B cell (primary cell): Measurements from ENCODE around the gene NTM. TPM values are rescaled to one million over a fixed set of nuclear protein-coding genes. Genes with fewer than 3 reads are reported as not detected.

ENCODE experiments used
- ATAC-seq: fragments of 200-7000 bp; cut with Tn5 transposase; one replicate; pipeline ENCODE4 v1.10.0; 2021; ENCODE audit warnings: low read depth, mild to moderate bottlenecking, moderate number of reproducible peaks, moderate library complexity
- CTCF ChIA-PET: fragments of 350-600 bp; sonication (Branson Sonifier 250); formaldehyde crosslinking; loops from one replicate; lab custom pipeline; 2021; ENCODE audit warnings: antibody characterized with exemption, inconsistent platforms; lab: Charles Lee
- POLR2A ChIA-PET: fragments of 350-600 bp; sonication (Branson Sonifier 250); formaldehyde crosslinking; loops from one replicate; lab custom pipeline; 2021; ENCODE audit warnings: antibody characterized with exemption; lab: Charles Lee
- DNase-seq: peaks from one replicate; pipeline ENCODE4 v3.0.0; 2013
- H2AFZ ChIP-seq: 2 replicates; pipeline ENCODE4 v1.6.1; 2012; ENCODE audit warnings: mild to moderate bottlenecking, low read depth, low read length; ENCODE audit not compliant: insufficient read depth, poor library complexity, severe bottlenecking
- H3K27ac ChIP-seq, 2 donors: 1 replicate in 1 of 2; 2 replicates in 1 of 2; pipeline ENCODE4 v1.5.1; 2012 to 2013; ENCODE audit warnings: low read length in 2 of 2, mild to moderate bottlenecking in 2 of 2, moderate library complexity in 1 of 2
- H3K27me3 ChIP-seq, 4 experiments: fragments of 200-600 bp in 1 of 4; sonication (generic) in 1 of 4; replicated peaks in 1 of 4; 1 replicate in 2 of 4; 2 replicates in 2 of 4; pipeline versions ENCODE4 v1.6.1 to v1.7.0; 2013 to 2016; ENCODE audit warnings: low read length in 3 of 4, mild to moderate bottlenecking in 2 of 4, mixed read lengths in 1 of 4, moderate library complexity in 1 of 4; ENCODE audit not compliant: insufficient read depth in 4 of 4, control insufficient read depth in 3 of 4; ENCODE audit errors: control extremely low read depth in 1 of 4
- H3K36me3 ChIP-seq, 2 experiments: replicated peaks in 1 of 2; 1 replicate in 1 of 2; 2 replicates in 1 of 2; pipeline versions ENCODE4 v1.6.1 to v1.7.1; 2013; ENCODE audit warnings: low read length in 1 of 2; ENCODE audit not compliant: insufficient read depth in 2 of 2, control insufficient read depth in 1 of 2; ENCODE audit errors: control extremely low read depth in 1 of 2, extremely low read depth in 1 of 2
- H3K4me1 ChIP-seq, 2 donors: fragments of 200-600 bp in 1 of 2; sonication (generic) in 1 of 2; 1 replicate in 1 of 2; 2 replicates in 1 of 2; pipeline versions ENCODE4 v1.5.1 to v1.6.1; 2013 to 2017; ENCODE audit warnings: low read length in 2 of 2; ENCODE audit not compliant: control insufficient read depth in 2 of 2, insufficient read depth in 2 of 2
- H3K4me2 ChIP-seq: replicated peaks from 2 replicates; pipeline ENCODE3; 2012; ENCODE audit warnings: mild to moderate bottlenecking, low read depth, low read length; ENCODE audit not compliant: poor library complexity, severe bottlenecking
- H3K4me3 ChIP-seq, 5 experiments: fragments of 200-600 bp in 1 of 5; sonication (generic) in 1 of 5; 1 replicate in 3 of 5; 2 replicates in 2 of 5; pipeline versions ENCODE4 v1.5.1 to v1.7.0; 2011 to 2016; ENCODE audit warnings: low read length in 4 of 5, mild to moderate bottlenecking in 4 of 5, low read depth in 2 of 5, control low read depth in 1 of 5, moderate library complexity in 1 of 5; ENCODE audit not compliant: insufficient read depth in 1 of 5; ENCODE audit errors: control extremely low read depth in 1 of 5, extremely low read depth in 1 of 5
- H3K79me2 ChIP-seq: fragments of 200-600 bp; sonication (generic); one replicate; pipeline ENCODE4 v1.6.0; 2016; ENCODE audit warnings: low read length; ENCODE audit not compliant: control insufficient read depth, insufficient read depth
- H3K9ac ChIP-seq: fragments of 200-600 bp; sonication (generic); 2 replicates; pipeline ENCODE4 v1.6.1; 2017; ENCODE audit warnings: mild to moderate bottlenecking, low read length, moderate library complexity
- H3K9me3 ChIP-seq, 3 donors: one replicate each; pipeline versions ENCODE4 v1.6.1 to v1.7.1; 2013; ENCODE audit warnings: low read length in 2 of 3; ENCODE audit not compliant: control insufficient read depth in 2 of 3, insufficient read depth in 1 of 3; ENCODE audit errors: control extremely low read depth in 1 of 3
- H4K20me1 ChIP-seq: 2 replicates; pipeline ENCODE4 v1.6.0; 2012; ENCODE audit warnings: mild to moderate bottlenecking, low read length; ENCODE audit not compliant: insufficient read depth, control insufficient read depth, poor library complexity, severe bottlenecking
- H3K27ac Mint-ChIP-seq: one replicate; pipeline ENCODE4 v1.8.0; 2021; ENCODE audit warnings: mixed read lengths
- H3K27me3 Mint-ChIP-seq: one replicate; pipeline ENCODE4 v1.8.0; 2021; ENCODE audit warnings: mixed read lengths
- H3K4me1 Mint-ChIP-seq: one replicate; pipeline ENCODE4 v1.8.0; 2021; ENCODE audit warnings: mixed read lengths
- H3K4me3 Mint-ChIP-seq: one replicate; pipeline ENCODE4 v1.8.0; 2021; ENCODE audit warnings: mixed read lengths
- H3K9me3 Mint-ChIP-seq: one replicate; pipeline ENCODE4 v1.8.0; 2022; ENCODE audit warnings: mixed read lengths; ENCODE audit not compliant: insufficient read depth
- EZH2 ChIP-seq: IDR thresholded peaks from 2 replicates; pipeline ENCODE4 v1.6.1; 2012; ENCODE audit warnings: borderline replicate concordance, low read depth, mild to moderate bottlenecking, moderate library complexity, low read length; ENCODE audit not compliant: insufficient read depth, poor library complexity, severe bottlenecking
- WGBS: methylation state at CpG from one replicate; pipeline ENCODE4 v1.1.5; 2013; ENCODE audit warnings: missing lambda C conversion rate; ENCODE audit not compliant: insufficient coverage; 5-methylcytosine and 5-hydroxymethylcytosine counted together
- intact Hi-C: fragments of 100-400 bp; cut with micrococcal nuclease; formaldehyde crosslinking; loops from one replicate; pipeline ENCODE4 v1.10.0; 2022
- polyA plus RNA-seq: library from polyadenylated mRNA; depleted of rRNA; stranded (reverse); fragments of >200 nt; gene quantifications from 2 replicates; pipeline ENCODE4 v1.2.3, GENCODE V29; 2012
- total RNA-seq, 2 donors: library from RNA; stranded (reverse); fragments of 120-200 nt in 1 of 2; gene quantifications; 1 replicate in 1 of 2; 2 replicates in 1 of 2; pipeline versions ENCODE4 v1.2.3 to v1.2.4, GENCODE V29; 2013 to 2022
- TF ChIP-seq, protein P1 (sequence below): fragments of 200-600 bp; IDR thresholded peaks from one replicate; pipeline ENCODE4 v1.8.0; 2022; ENCODE audit warnings: antibody characterized with exemption, mild to moderate bottlenecking

Gene NTM
- total and polyA plus RNA-seq, 2 donors (not counting 1 experiment from before 2014, with no cell fraction given): not detected

DNA sequence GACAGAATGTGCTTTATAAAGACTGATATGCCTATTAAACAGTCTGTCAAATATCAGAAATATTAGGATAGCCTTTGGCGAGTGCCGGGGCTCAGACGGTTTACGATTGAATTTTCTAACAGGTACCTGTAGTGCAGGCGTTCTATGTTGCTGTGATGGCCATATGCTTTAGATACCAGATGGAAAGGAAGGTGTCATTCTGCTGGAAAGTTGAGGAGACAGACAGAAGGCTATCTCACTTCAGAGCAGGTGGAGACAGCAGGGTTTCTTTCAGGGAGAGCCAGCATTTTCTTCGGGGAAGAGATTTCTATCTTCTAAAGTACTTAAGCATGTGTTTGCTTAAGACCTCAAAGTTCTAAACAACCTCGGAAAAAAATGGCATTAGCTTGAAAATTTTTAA lies 415.4 kb downstream of the NTM start:
- no peaks in the 10 kb centered on the region for H3K27me3 ChIP-seq
- intact Hi-C loops: no loop called here
- no peak for TF ChIP-seq EZH2
- TF ChIP-seq, protein P1, sequence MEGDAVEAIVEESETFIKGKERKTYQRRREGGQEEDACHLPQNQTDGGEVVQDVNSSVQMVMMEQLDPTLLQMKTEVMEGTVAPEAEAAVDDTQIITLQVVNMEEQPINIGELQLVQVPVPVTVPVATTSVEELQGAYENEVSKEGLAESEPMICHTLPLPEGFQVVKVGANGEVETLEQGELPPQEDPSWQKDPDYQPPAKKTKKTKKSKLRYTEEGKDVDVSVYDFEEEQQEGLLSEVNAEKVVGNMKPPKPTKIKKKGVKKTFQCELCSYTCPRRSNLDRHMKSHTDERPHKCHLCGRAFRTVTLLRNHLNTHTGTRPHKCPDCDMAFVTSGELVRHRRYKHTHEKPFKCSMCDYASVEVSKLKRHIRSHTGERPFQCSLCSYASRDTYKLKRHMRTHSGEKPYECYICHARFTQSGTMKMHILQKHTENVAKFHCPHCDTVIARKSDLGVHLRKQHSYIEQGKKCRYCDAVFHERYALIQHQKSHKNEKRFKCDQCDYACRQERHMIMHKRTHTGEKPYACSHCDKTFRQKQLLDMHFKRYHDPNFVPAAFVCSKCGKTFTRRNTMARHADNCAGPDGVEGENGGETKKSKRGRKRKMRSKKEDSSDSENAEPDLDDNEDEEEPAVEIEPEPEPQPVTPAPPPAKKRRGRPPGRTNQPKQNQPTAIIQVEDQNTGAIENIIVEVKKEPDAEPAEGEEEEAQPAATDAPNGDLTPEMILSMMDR: no peak
- Mint-ChIP-seq H3K27ac (no peak overlapping the region), H3K27me3 (no peaks in the 10 kb centered on the region), H3K9me3 (no peaks in the 10 kb centered on the region), H3K4me1 (no peaks in the 10 kb centered on the region), H3K4me3 (no peak overlapping the region)
- no peaks in the 10 kb centered on the region for H3K4me1 ChIP-seq
- no peaks in the 10 kb centered on the region for H3K36me3 ChIP-seq
- no peak for ATAC-seq
- H3K27ac ChIP-seq: no peak overlapping the region
- H3K9ac ChIP-seq: no peak overlapping the region
- no peaks in the 10 kb centered on the region for H4K20me1 ChIP-seq
- H3K79me2 ChIP-seq: no peaks in the 10 kb centered on the region
- CTCF ChIA-PET: no interaction called here
- DNase-seq: no peak
- POLR2A ChIA-PET: no interaction called here
- H3K9me3 ChIP-seq: no peaks in the 10 kb centered on the region
- no peak overlapping the region for H3K4me2 ChIP-seq
- WGBS: 87% methylated on average over 5 of the region's 7 CpGs
- H3K4me3 ChIP-seq: no peak overlapping the region
- no peak overlapping the region for H2AFZ ChIP-seq

DNA sequence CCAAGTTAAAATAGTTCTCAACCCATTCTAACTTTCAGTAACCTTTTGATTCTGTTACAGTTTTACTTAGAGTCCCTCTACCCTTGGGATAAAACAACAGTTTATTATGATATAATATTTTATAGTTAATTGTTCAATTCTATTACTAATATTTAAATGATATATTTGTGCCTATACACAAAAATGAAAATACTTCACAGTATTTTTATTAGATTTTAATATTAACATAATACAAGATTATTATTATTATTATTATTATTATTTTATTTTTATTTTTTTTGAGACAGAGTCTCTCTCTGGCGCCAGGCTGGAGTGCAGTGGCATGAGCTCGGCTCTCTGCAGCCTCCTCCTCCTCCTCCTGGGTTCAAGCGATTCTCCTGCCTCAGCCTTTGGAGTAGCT lies 416.7 kb downstream of the NTM start:
- Mint-ChIP-seq H3K9me3 (no peaks in the 10 kb centered on the region), H3K27ac (no peak overlapping the region), H3K4me1 (no peaks in the 10 kb centered on the region), H3K4me3 (no peak overlapping the region), H3K27me3 (no peaks in the 10 kb centered on the region)
- POLR2A ChIA-PET: no interaction called here
- no peak overlapping the region for H3K27ac ChIP-seq
- 67% methylated on average over 3 of the region's 3 CpGs for WGBS
- no peaks in the 10 kb centered on the region for H3K36me3 ChIP-seq
- intact Hi-C loops: no loop called here
- H3K9ac ChIP-seq: no peak overlapping the region
- CTCF ChIA-PET: no interaction called here
- no peaks in the 10 kb centered on the region for H4K20me1 ChIP-seq
- TF ChIP-seq EZH2: no peak
- no peak for ATAC-seq
- H3K4me2 ChIP-seq: no peak overlapping the region
- H2AFZ ChIP-seq: no peak overlapping the region
- H3K4me3 ChIP-seq: no peak overlapping the region
- H3K27me3 ChIP-seq: no peaks in the 10 kb centered on the region
- no peaks in the 10 kb centered on the region for H3K4me1 ChIP-seq
- H3K79me2 ChIP-seq: no peaks in the 10 kb centered on the region
- no peaks in the 10 kb centered on the region for H3K9me3 ChIP-seq
- DNase-seq: no peak
